Activated CD4-positive, alpha-beta T cell treated with anti-CD3 and anti-CD28 coated beads, Interleukin-2, Interleukin-4, amounts not matched to agents 100 ng/mL and 50 ng/mL, durations not matched to agents 16 hours and 8 hours (primary cell): ENCODE results near the gene LRRTM2.

Source experiments
- DNase-seq: peaks from one replicate; pipeline ENCODE4 v3.0.0-alpha.2; 2020; ENCODE audit warnings: low spot score

The LRRTM2 gene

DNA sequence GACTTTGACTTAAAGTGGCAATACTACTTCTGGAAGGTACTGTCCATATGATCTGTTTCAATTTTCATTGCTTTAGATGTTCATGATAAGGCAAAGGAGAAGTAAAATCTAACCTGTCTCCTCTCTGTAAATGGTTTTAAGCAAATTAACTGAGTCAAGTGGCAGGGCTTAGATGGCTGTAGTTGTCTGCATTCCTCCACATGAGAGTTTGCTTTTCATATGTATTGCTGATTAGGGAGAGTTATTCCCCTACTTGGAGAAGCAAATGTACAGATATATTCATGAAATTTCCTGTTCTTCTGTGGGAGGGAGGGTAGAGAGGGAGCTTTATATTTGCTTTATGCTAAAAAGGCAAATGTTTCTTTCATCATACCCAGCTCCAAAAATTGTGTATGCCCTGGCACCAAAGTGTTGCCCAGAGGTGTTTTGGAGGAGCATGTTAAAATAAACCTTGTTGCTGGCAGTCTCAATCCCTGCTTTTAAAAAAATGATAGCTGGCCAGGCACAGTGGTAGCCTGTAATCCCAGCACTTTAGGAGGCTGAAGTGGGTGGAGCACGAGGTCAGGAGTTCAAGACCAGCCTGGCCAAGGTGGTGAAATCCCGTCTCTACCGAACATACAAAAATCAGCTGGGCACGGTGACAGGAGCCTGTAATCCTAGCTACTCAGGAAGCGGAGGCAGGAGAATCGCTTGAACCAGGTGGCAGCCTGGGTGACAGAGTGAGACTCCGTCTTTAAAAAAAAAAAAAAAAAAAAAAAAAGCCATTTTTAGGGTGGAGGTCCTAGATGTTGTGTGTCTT is 3.5 kb upstream of the LRRTM2 start:
- no peak for DNase-seq

DNA sequence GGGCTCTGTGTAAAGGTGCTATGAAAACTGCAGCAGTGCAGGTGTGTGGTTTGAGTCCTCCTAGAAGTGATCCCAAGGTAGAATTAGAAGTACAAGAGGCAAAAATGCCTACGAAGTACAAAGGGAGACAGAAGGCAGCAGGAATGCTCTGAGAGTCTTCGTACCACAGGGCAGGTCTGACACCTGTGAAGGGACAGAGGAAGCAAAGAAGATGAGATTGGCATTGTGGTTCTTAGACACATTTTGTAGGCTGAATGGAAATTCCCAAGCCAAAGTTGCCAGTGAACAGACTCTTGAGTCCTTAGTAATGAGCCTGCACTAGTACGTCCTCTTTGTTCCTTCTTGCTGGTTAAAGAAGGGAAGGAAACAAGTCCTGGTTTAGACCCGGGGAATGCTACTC is 1.7 kb upstream of the LRRTM2 start:
- DNase-seq, result no peak

DNA sequence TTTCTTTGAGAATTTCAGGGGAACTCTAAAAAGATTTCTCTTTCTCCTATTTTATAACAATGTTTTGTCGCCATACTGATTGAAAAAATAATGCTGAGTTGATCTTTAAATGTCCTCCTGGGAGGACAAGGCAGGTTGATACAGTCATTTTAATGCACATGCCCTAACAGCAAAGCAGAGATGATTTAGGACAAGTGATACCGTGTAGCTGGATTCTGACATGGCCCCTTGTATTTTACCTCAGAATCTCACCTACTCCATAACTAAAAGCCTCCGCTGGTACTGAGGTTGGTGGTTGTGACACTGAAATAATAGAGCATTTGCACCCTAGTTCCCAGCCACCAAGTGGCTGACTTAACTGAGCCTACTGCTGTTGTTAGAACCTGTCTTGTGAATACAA is 811 bp upstream of the LRRTM2 start:
- no peak for DNase-seq

DNA sequence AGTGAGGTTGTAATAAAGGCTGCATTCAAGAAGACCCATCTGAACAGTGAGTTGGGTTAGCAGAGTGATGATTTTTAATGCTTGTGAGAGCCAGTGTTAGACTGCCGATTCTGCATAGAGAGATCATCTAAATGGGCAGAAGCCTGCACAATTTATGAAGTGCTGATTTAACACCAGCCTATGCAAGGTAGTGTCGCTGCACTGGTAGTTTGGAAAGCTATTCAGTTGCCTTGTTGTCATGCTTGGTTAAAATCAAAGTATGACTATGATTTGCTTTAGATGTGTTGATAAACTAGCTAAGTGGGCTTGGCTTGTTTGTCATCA is 379 bp upstream of the LRRTM2 start:
- no peak for DNase-seq

GRCh38 chr5:138874241-138874640 is 894 bp downstream of the LRRTM2 start:
- no peak for DNase-seq

DNA sequence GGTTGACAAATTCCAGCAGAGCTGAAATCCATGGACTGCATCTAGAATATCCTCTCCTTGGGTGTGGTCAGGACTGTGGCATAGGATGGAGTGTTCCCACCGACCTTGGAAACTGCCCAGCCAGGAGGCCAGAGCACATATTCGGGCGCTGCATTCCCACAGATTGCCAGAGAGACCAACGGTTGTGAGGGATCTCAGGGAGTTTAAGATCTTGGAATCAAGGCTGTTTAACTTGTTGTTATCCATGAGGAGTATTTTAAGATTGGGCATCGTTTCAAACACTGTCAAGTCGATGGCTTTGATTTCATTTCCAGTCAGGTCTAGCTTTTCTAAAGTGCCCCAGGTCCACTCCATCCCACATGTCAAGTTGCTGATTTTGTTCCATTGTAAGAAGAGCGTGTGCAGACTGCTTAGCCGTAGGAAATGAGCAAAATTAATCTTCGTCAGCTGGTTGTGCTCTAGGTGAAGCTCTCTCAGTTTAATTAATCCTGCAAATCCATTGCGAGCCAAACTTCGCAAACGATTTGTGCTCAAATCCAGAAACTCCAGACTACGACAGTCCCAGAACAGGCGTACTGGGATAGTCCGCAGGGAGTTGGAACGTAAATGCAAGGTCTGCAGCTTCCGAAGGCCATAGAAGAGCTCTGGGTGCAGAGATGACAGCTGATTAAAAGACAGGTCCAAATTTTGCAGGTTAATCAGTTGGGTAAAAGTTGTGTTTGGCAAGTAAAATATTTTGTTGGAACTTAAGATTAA is 1.5 kb downstream of the LRRTM2 start:
- DNase-seq, result no peak

- DNase-seq, result no peak
Observed at GRCh38 chr5:138872841-138873465, 2.2 kb downstream of the LRRTM2 start.

- no peak for DNase-seq
Observed at GRCh38 chr5:138870611-138871010, 4.5 kb downstream of the LRRTM2 start.

DNA sequence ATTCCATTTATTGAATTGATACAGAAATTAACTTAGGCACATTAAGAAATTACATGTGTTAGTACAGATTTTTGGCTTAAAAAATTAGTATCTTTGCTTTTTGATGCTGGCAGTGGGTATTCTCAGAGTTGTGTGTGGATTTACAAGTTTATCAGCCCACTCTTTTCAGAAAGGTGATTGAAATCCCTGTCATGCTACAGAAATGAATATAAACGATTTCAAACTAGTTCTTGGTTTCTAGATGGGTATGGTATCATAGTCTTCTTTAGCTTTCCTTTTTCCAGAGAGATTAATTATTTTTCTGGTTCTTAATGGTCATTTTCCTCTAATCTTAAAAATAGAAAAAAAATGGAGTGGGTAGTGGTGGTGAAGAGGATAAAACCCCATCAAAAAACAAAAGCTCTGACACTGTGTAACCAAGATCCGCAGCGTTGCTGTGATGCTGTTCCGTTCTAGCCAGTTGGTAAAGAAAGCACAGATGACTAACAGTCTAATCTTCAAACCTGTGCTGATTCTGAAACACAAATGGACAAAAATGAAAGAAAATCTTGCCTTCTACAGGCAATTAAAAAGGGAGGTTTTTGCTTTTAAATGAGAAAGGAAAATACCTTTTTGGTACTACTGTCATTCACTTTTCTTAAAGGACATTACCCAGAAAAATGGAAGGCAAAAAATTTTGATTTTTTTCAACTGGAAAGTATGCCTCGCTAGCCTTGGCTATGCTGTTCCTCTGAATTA is 5.2 kb downstream of the LRRTM2 start:
- DNase-seq, result peak; percentile 41

- DNase-seq, result no peak
Observed at GRCh38 chr5:138869038-138869437, 6.1 kb downstream of the LRRTM2 start.

DNA sequence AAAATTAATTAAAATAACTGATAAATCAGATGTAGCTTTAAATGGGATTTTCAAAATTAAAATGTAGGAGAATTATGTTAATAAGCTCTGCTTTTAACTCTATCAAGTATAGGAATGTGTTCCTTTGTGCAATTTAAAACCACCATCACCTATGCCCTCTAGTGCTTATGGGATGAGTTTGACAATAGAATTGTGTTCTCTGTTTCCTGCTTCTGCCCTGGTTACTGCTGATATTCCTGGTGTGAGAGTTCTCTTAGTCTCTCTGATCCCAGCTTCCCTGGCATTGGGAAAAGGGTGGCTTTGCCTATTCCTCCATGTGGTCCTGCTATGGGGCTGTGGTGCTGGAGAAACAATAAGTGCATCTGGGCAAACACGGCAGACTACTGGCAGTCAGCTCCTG is 8.1 kb downstream of the LRRTM2 start:
- no peak for DNase-seq

DNA sequence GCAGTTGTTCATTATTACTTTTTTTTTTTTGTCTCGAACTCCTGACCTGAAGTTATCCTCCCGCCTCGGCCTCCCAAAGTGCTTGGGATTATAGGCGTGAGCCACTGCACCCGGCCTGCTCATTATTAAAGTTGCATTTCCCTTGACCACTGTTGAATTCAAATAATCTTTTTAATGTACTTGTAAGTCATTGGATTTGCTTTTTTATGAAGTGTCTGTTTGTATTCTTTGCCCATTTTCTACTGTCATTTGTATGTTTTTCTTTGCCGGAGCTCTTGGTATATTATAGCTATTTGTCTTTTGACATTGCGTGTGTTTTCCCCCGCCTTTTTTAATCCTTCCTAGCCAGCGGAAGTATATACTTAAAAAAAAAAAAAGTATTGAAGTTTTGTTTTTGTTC is 22.0 kb downstream of the LRRTM2 start:
- DNase-seq, result no peak

DNA sequence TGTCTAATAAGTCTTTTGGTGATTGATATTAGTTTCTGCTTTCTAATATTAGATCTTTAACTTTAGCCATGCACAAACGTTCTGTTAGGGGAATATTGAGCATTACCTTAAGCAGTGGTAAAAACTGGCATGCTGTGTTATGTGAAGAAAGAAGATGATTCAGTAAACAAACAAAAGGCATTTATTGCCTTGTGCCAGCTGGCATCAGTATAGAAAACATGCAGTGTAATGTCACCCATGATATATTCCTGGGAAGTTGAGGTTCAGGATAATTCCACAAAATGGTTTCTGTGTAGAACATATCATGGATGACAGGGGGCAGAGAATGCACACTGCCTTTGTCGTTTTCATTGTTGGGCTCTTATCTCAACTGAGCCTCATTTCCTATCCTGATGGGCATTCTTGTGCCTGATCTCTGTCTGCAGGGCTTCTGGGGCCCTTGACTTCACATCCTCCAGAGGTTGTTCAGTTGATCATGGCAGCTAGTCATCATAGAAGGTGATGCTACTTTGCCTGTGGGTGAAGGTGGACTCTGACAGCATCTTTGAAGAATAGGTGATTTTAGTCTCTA is 24.2 kb downstream of the LRRTM2 start:
- no peak for DNase-seq

GRCh38 chr5:138849882-138850281 is 25.3 kb downstream of the LRRTM2 start:
- DNase-seq, result no peak

- no peak for DNase-seq
Observed at GRCh38 chr5:138849439-138849838, 25.7 kb downstream of the LRRTM2 start.

DNA sequence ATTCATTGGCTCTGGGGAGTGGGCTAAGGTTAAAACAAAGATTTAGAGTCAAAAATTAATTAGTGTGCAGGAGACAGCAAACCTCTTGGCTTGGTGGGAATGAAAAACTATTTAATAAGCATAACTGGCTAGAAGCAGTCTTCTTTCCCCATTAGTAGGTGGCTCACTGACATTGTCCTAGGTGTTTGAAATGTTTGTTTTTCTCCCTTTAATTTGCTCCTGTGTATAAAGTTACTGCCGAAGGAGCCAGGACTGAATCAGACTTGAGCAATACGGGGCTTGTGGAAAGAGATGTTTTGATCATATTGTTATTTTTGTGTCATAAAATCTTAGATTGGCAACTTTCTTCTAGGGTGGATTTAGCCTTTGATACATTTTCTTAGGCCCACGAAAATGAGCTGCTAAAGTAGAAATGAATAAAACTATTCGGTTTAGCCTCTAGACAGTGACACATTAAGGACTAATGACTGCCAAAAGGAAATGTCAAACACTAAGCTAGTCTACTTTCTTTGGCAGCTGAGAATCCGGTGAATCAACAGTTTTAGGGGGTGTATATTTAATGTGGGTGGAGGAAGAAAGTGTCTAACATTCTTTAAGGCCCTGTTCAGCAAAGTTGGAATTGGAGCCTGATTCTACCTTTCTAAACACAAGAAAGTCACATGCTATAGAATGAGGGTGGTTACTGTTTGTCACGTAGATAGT is 30.2 kb downstream of the LRRTM2 start:
- DNase-seq, result no peak

DNA sequence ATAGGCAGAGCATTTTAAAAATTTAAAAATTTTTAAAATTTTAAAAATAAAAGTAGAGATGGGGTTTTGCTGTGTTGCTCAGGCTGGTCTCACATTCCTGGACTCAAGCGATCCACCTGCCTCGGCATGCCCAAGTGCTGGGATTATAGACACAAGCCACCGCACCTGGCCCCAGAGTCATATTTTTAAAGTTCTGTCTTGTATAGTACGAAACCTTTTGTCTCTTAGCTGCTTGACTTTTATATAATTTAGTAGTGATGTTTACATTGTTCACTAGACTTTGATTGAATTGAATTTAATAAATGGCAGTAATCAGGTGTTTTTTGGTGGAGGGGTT is 31.0 kb downstream of the LRRTM2 start:
- DNase-seq, result no peak

DNA sequence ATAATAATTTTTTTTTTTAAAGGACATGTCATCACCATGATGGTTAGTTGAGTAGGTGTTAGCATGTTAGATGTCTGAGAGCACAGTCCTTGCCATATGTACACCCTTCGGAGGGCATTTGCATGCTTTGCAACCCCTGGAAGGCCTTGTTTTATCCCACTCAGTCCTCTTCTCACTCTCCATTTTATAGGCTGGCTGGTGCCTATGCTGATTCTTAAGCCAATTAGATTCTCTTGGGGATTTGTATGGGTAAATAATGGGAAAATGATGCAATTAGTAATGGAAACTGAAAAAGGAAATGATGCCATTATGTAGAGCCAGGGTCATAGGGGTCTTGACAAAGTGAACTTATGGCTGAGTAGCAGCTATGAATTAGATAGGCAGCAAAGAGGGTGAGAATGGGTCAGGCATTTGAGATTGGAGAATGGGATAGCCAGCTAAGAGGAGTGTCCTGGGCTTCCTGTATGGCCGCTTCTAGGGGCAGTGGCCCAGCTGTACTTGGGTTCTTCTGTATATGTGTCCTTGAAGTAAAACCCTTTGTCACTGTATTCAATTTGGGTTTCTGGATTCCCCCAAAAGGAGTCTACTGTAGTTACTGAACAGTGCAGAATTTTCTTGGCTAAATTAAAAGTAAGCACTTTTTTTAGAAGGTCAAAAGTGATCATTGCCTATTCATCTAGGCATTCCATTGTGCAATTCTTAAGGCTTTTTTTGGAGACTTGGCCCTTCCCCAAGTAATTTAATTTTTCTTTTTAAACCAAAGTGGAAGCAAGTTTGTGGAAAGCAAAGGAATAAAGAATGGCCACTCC is 31.6 kb downstream of the LRRTM2 start:
- no peak for DNase-seq

GRCh38 chr5:138841531-138841930 is 33.6 kb downstream of the LRRTM2 start:
- DNase-seq, result no peak

DNA sequence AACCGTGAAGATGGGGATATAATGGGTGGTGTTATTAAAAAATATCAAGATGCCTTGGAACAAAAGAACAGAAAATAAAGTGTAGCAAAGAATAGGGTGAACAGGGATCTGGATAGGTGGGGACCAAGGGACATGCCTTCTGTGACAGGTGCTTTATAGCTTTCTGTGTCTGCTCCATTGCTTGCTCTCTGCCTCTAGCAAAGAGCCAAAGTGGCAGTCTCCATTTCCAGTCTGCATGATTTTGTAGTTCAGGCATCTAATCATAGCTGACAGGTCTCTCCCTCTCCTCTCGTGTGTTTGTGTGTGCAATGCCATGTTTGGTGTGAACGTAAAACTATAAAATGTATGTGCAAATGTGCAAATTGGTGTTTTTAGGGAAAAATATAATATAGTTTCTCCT is 35.0 kb downstream of the LRRTM2 start:
- no peak for DNase-seq

DNA sequence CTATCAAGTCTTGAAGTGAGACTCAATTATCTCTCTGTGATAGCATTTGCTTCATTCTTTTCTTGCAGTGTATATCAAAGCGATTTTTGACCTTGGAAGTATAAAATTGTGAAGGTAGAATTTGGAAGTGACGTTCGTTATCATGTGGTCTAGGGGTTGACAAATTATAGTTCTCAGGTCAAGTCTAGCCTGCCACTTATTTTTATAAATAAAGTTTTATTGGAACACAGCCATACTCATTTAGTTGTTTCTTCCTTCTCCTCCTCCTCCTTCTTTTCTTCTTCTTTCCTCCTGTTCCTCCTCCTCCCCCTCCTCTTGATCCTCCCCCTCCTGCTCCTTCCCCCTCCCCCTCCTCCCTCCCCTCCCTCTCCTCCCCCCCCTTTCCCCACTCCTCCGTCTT is 38.0 kb downstream of the LRRTM2 start:
- no peak for DNase-seq
